Stimulated activated CD8-positive, alpha-beta memory T cell treated with anti-CD3 and anti-CD28 coated beads, Interleukin-15, amount 100 ng/mL, for 4 hours (primary cell): ENCODE measurements around the gene KRR1.

Source experiments
- DNase-seq, 2 donors: peaks; one replicate each; pipeline ENCODE4 v3.0.0-alpha.2; 2020; ENCODE audit warnings: low read depth in 2 of 2

KRR1 gene

GRCh38 chr12:75511116-75512048 lies at the start of gene KRR1:
TSS of gene KRR1 (minus strand) at chr12:75511609. CDS start at chr12:75511597, 12 bp downstream.
- peak; percentile 76 to 87 for DNase-seq

GRCh38 chr12:75560167-75560566 lies 48.8 kb upstream of the KRR1 start:
- no peak for DNase-seq

- DNase-seq = no peak
Observed at GRCh38 chr12:75558287-75558686, 46.9 kb upstream of the KRR1 start.

- no peak for DNase-seq
Observed at GRCh38 chr12:75556311-75556899, 45.0 kb upstream of the KRR1 start.

GRCh38 chr12:75554556-75554880 lies 43.1 kb upstream of the KRR1 start:
- DNase-seq = no peak

- DNase-seq = no peak
Observed at GRCh38 chr12:75553836-75554555, 42.6 kb upstream of the KRR1 start.

GRCh38 chr12:75553398-75553797 lies 42.0 kb upstream of the KRR1 start:
- DNase-seq = no peak

GRCh38 chr12:75551477-75551876 lies 40.1 kb upstream of the KRR1 start:
- no peak for DNase-seq

- no peak for DNase-seq
Observed at GRCh38 chr12:75550401-75551240, 39.2 kb upstream of the KRR1 start.

- DNase-seq = no peak
Observed at GRCh38 chr12:75549989-75550388, 38.6 kb upstream of the KRR1 start.

- no peak for DNase-seq
Observed at GRCh38 chr12:75548879-75549278, 37.5 kb upstream of the KRR1 start.

- no peak for DNase-seq
Observed at GRCh38 chr12:75545636-75546035, 34.2 kb upstream of the KRR1 start.

- no peak for DNase-seq
Observed at GRCh38 chr12:75543529-75543928, 32.1 kb upstream of the KRR1 start.

GRCh38 chr12:75542942-75543341 lies 31.5 kb upstream of the KRR1 start:
- DNase-seq = no peak

- DNase-seq = no peak
Observed at GRCh38 chr12:75539889-75540288, 28.5 kb upstream of the KRR1 start.

GRCh38 chr12:75533239-75533638 lies 21.8 kb upstream of the KRR1 start:
- DNase-seq = no peak

GRCh38 chr12:75529826-75530225 lies 18.4 kb upstream of the KRR1 start:
- DNase-seq = no peak

- no peak for DNase-seq
Observed at GRCh38 chr12:75529316-75529715, 17.9 kb upstream of the KRR1 start.

- no peak for DNase-seq
Observed at GRCh38 chr12:75528692-75529091, 17.3 kb upstream of the KRR1 start.

GRCh38 chr12:75528272-75528671 lies 16.9 kb upstream of the KRR1 start:
- no peak for DNase-seq

GRCh38 chr12:75526655-75527511 lies 15.5 kb upstream of the KRR1 start:
- no peak for DNase-seq
